Karpas-422 (cell line): ENCODE data around the gene LDLRAD1. TPM values are rescaled to one million over a fixed set of nuclear protein-coding genes. Genes with fewer than 3 reads are reported as not detected.

Experiments used
- DNase-seq: peaks from one replicate; pipeline ENCODE4 v3.0.0-alpha.2; 2015
- H2AFZ ChIP-seq: fragments of 200-600 bp; sonication (generic); 2 replicates; pipeline ENCODE4 v1.6.1; 2014; ENCODE audit warnings: antibody characterized with exemption, low read length, mixed read lengths
- H3K27ac ChIP-seq: fragments of 200-600 bp; sonication (generic); 2 replicates; pipeline ENCODE4 v1.5.1; 2014; ENCODE audit warnings: mild to moderate bottlenecking, low read length, moderate library complexity
- H3K27me3 ChIP-seq: fragments of 200-600 bp; sonication (generic); 2 replicates; pipeline ENCODE4 v1.6.1; 2014; ENCODE audit warnings: low read length, mixed read lengths
- H3K36me3 ChIP-seq: fragments of 200-600 bp; sonication (generic); 2 replicates; pipeline ENCODE4 v1.6.1; 2014; ENCODE audit warnings: low read length, mixed read lengths; ENCODE audit not compliant: insufficient read depth
- H3K4me1 ChIP-seq: fragments of 200-600 bp; sonication (generic); 2 replicates; pipeline ENCODE4 v1.6.1; 2014; ENCODE audit warnings: mild to moderate bottlenecking, low read length, mixed read lengths
- H3K4me2 ChIP-seq: fragments of 200-600 bp; sonication (generic); 2 replicates; pipeline ENCODE4 v1.6.1; 2014; ENCODE audit warnings: low read length, low read depth, mild to moderate bottlenecking; ENCODE audit not compliant: poor library complexity, severe bottlenecking
- H3K4me3 ChIP-seq: fragments of 200-600 bp; sonication (generic); 2 replicates; pipeline ENCODE4 v1.5.1; 2014; ENCODE audit warnings: mild to moderate bottlenecking, antibody characterized with exemption, low read length, mixed read lengths
- H3K79me2 ChIP-seq: fragments of 200-600 bp; sonication (generic); 2 replicates; pipeline ENCODE4 v1.6.1; 2014; ENCODE audit warnings: mild to moderate bottlenecking, low read length, mixed read lengths
- H3K9ac ChIP-seq: fragments of 200-600 bp; sonication (generic); 2 replicates; pipeline ENCODE4 v1.6.0; 2014; ENCODE audit warnings: low read length
- H3K9me2 ChIP-seq: fragments of 200-600 bp; sonication (generic), shearing (Covaris generic); replicated peaks from 2 replicates; pipeline ENCODE4 v1.6.0; 2014; ENCODE audit warnings: mild to moderate bottlenecking, low read length, moderate library complexity; ENCODE audit not compliant: insufficient read depth
- H3K9me3 ChIP-seq: fragments of 300-700, 200-600 bp; sonication (generic); 2 replicates; pipeline ENCODE4 v1.6.1; 2014; ENCODE audit warnings: low read length, mixed read lengths
- H4K20me1 ChIP-seq: fragments of 200-600 bp; sonication (generic); 2 replicates; pipeline ENCODE4 v1.6.1; 2014; ENCODE audit warnings: mild to moderate bottlenecking, antibody characterized with exemption, low read length, low read depth; ENCODE audit not compliant: insufficient read depth
- total RNA-seq: library from RNA; depleted of rRNA; stranded (reverse); fragments of >200 nt; shearing (Covaris generic); gene quantifications from 2 replicates; pipeline ENCODE4 v1.2.3, GENCODE V29; 2014; ENCODE audit warnings: low replicate concordance; rRNA removed

The LDLRAD1 gene
- total RNA-seq, 1 experiment from 2014 or later, result not detected

GRCh38 chr1:53963460-53963859 lies 54.5 kb downstream of the LDLRAD1 start:
- no peaks in the 10 kb centered on the region for H3K27me3 ChIP-seq
- no peak overlapping the region for H2AFZ ChIP-seq
- H3K4me2 ChIP-seq, result no peak overlapping the region
- no peak overlapping the region for H3K4me3 ChIP-seq
- H3K27ac ChIP-seq, result no peak overlapping the region
- peaks cover 22% of the 10 kb centered on the region for H3K4me1 ChIP-seq
- H3K9me2 ChIP-seq, result no peaks in the 10 kb centered on the region
- no peaks in the 10 kb centered on the region for H4K20me1 ChIP-seq
- peaks cover 76% of the 10 kb centered on the region for H3K36me3 ChIP-seq
- DNase-seq, result no peak
- H3K79me2 ChIP-seq, result no peaks in the 10 kb centered on the region
- H3K9ac ChIP-seq, result no peak overlapping the region
- H3K9me3 ChIP-seq, result no peaks in the 10 kb centered on the region

GRCh38 chr1:53962395-53962794 lies 55.6 kb downstream of the LDLRAD1 start:
- H3K9me3 ChIP-seq, result no peaks in the 10 kb centered on the region

GRCh38 chr1:53959664-53960250 lies 58.2 kb downstream of the LDLRAD1 start:
- no peaks in the 10 kb centered on the region for H4K20me1 ChIP-seq
- peaks cover 25% of the 10 kb centered on the region for H3K4me1 ChIP-seq
- H2AFZ ChIP-seq, result no peak overlapping the region
- no peak overlapping the region for H3K27ac ChIP-seq
- H3K36me3 ChIP-seq, result peaks cover 62% of the 10 kb centered on the region
- no peaks in the 10 kb centered on the region for H3K27me3 ChIP-seq
- no peaks in the 10 kb centered on the region for H3K9me3 ChIP-seq
- peak; percentile 83 for DNase-seq
- no peak overlapping the region for H3K4me2 ChIP-seq
- peaks cover 17% of the 10 kb centered on the region for H3K79me2 ChIP-seq
- no peak overlapping the region for H3K9ac ChIP-seq
- no peaks in the 10 kb centered on the region for H3K9me2 ChIP-seq
- H3K4me3 ChIP-seq, result no peak overlapping the region

More at GRCh38 chr1:53962395-53962794, 55.6 kb downstream of the LDLRAD1 start:
- no peak overlapping the region for H2AFZ ChIP-seq
- H3K36me3 ChIP-seq, result peaks cover 69% of the 10 kb centered on the region
- H4K20me1 ChIP-seq, result no peaks in the 10 kb centered on the region
- H3K27ac ChIP-seq, result no peak overlapping the region
- H3K9ac ChIP-seq, result no peak overlapping the region
- no peak for DNase-seq
- H3K4me1 ChIP-seq, result peaks cover 22% of the 10 kb centered on the region
- H3K27me3 ChIP-seq, result no peaks in the 10 kb centered on the region
- 0 out of 2 replicates have a peak, but pooled peaks cover under 1% of the 10 kb centered on the region for H3K79me2 ChIP-seq
- no peaks in the 10 kb centered on the region for H3K9me2 ChIP-seq
- no peak overlapping the region for H3K4me2 ChIP-seq
- no peak overlapping the region for H3K4me3 ChIP-seq

Other genes starting within 250 kb of the LDLRAD1 start
- gene NDC1, start 179.9 kb downstream of the LDLRAD1 start, total RNA-seq, result 36.7 and 130 TPM in 2 replicates
- gene YIPF1, start 128.4 kb downstream of the LDLRAD1 start, total RNA-seq, result 46.5 and 87.4 TPM in 2 replicates
- gene DIO1, start 124.0 kb downstream of the LDLRAD1 start, total RNA-seq, result not detected in 2 replicates
- 79.3 and 102 TPM in 2 replicates for gene IFT25, start 72.5 kb downstream of the LDLRAD1 start, total RNA-seq
- 37.7 and 50.1 TPM in 2 replicates for gene LRRC42, start 71.8 kb downstream of the LDLRAD1 start, total RNA-seq
- gene TMEM59, start 35.0 kb upstream of the LDLRAD1 start, total RNA-seq, result 168 and 261 TPM in 2 replicates
- 5.3 and 10.6 TPM in 2 replicates for gene TCEANC2, start 35.4 kb upstream of the LDLRAD1 start, total RNA-seq
- not detected in 2 replicates for gene CDCP2, start 134.8 kb upstream of the LDLRAD1 start, total RNA-seq
- gene CYB5RL, start 181.8 kb upstream of the LDLRAD1 start, total RNA-seq, result 6.1 and 7.9 TPM in 2 replicates
- gene MRPL37, start 182.0 kb upstream of the LDLRAD1 start, total RNA-seq, result 80.1 and 91.3 TPM in 2 replicates